HEK293T (cell line): ENCODE data around the gene UGCG.
"Not testable (repeated sequence)": the region's sequence is repeated elsewhere in the genome, so short reads cannot be mapped to it uniquely, and the experiment has no call there.

Source experiments
- CTCF ChIA-PET: fragments of 350-600 bp; formaldehyde crosslinking; extraction: SDS; loops from one replicate; lab custom pipeline; 2021; ENCODE audit warnings: antibody characterized with exemption, inconsistent platforms; lab: Yijun Ruan, JAX
- POLR2A ChIA-PET: fragments of 350-600 bp; formaldehyde crosslinking; extraction: SDS; loops from one replicate; lab custom pipeline; 2020; ENCODE audit warnings: antibody characterized with exemption, inconsistent platforms; lab: Yijun Ruan, JAX
- DNase-seq: peaks from one replicate; pipeline ENCODE4 v3.0.0; 2012; ENCODE audit warnings: mixed read lengths; ENCODE audit errors: extremely low spot score
- ARNT ChIP-seq: fragments of 450-650 bp; IDR thresholded peaks from 2 replicates; pipeline ENCODE4 v1.6.1; 2017; ENCODE audit warnings: mild to moderate bottlenecking
- BHLHE40 ChIP-seq: fragments of 450-650 bp; IDR thresholded peaks from 2 replicates; pipeline ENCODE4 v1.6.1; 2016; ENCODE audit warnings: mild to moderate bottlenecking, moderate library complexity, borderline replicate concordance
- CTBP1 ChIP-seq: fragments of 450-650 bp; IDR thresholded peaks from 2 replicates; pipeline ENCODE4 v1.6.1; 2016; ENCODE audit warnings: borderline replicate concordance
- ELF4 ChIP-seq: fragments of 450-650 bp; IDR thresholded peaks from 2 replicates; pipeline ENCODE4 v1.6.1; 2017; ENCODE audit warnings: antibody characterized with exemption
- FOXA1 ChIP-seq: fragments of 450-650 bp; IDR thresholded peaks from 2 replicates; pipeline ENCODE4 v1.6.1; 2016; ENCODE audit warnings: mild to moderate bottlenecking
- FOXK2 ChIP-seq: fragments of 450-650 bp; IDR thresholded peaks from 2 replicates; pipeline ENCODE4 v1.6.1; 2016; ENCODE audit warnings: mild to moderate bottlenecking
- FOXM1 ChIP-seq: fragments of 450-650 bp; IDR thresholded peaks from 2 replicates; pipeline ENCODE4 v1.6.1; 2017; ENCODE audit warnings: mild to moderate bottlenecking, borderline replicate concordance
- HDGF ChIP-seq: fragments of 450-650 bp; IDR thresholded peaks from 2 replicates; pipeline ENCODE4 v1.6.1; 2017; ENCODE audit warnings: antibody characterized with exemption, borderline replicate concordance
- L3MBTL2 ChIP-seq: fragments of 450-650 bp; conservative IDR thresholded peaks from 2 replicates; pipeline ENCODE4 v1.6.1; 2016; ENCODE audit warnings: mild to moderate bottlenecking
- LEF1 ChIP-seq: fragments of 450-650 bp; IDR thresholded peaks from 2 replicates; pipeline ENCODE4 v1.6.1; 2017; ENCODE audit warnings: mild to moderate bottlenecking, borderline replicate concordance
- NFRKB ChIP-seq: fragments of 450-650 bp; IDR thresholded peaks from 2 replicates; pipeline ENCODE4 v1.6.1; 2016; ENCODE audit warnings: mild to moderate bottlenecking, moderate library complexity
- SP1 ChIP-seq: fragments of 450-650 bp; IDR thresholded peaks from 2 replicates; pipeline ENCODE4 v1.6.1; 2017
- SUZ12 ChIP-seq: fragments of 450-650 bp; IDR thresholded peaks from 2 replicates; pipeline ENCODE4 v1.6.1; 2016; ENCODE audit warnings: mild to moderate bottlenecking
- TARDBP ChIP-seq: fragments of 450-650 bp; IDR thresholded peaks from 2 replicates; pipeline ENCODE4 v1.6.1; 2016
- ZNF384 ChIP-seq: fragments of 450-650 bp; IDR thresholded peaks from 2 replicates; pipeline ENCODE4 v1.6.1; 2016
- TF ChIP-seq, protein P1 (sequence below): fragments of 450-650 bp; IDR thresholded peaks from 2 replicates; pipeline ENCODE4 v1.6.1; 2016

UGCG gene

GRCh38 chr9:111943746-111944145, 47.1 kb downstream of the UGCG start:
- ChIA-PET POLR2A (no interaction called here), CTCF (interaction anchor here (0.6 to 1.3 kb wide), 2 partner anchors 64 to 337 kb away, joined by 3 to 4 read pairs; no protein-coding TSS in a partner anchor)
- no peak for DNase-seq
- TF ChIP-seq NFRKB (no peak), ZNF384 (no peak), SP1 (no peak), FOXA1 (no peak), CTBP1 (no peak), ELF4 (no peak), HDGF (no peak), SUZ12 (no peak), FOXK2 (no peak), FOXM1 (no peak), BHLHE40 (no peak)

DNA sequence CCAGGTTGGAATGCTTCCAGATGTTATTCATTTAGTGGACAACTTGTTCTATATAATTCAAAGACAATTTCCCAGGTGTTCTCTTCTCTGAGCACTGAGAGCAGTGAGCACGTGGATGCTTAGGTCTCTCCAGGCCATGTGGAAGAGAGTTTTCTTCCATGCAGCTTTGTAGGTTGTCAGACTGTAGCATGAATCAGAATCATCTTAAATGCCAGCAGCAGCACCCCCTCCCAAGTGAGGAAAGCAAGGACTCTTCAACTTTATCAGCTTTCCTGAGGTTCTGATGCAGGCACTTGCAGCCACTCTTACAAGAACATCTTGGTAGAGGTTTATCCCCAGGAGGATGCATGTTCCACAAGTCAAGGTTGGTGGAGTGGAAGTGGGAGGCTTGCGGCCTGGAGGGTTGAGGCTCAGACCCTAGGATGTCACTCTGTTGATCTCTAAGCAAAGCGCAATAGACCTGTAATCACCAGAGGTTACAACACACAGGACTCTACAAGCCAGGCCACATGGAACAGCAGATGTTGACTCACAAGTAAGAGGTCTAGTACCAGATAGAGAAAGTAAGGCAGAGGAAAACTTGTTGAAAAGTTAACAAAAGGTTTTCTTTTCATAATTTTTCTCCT, 47.7 kb downstream of the UGCG start:
- POLR2A ChIA-PET, result no interaction called here
- no peak for DNase-seq
- CTCF ChIA-PET, result interaction anchor here (0.6 to 1.3 kb wide), 2 partner anchors 65 to 338 kb away, joined by 3 to 4 read pairs; no protein-coding TSS in a partner anchor
- TF ChIP-seq ZNF384, result no peak
- TF ChIP-seq HDGF, result no peak
- no peak for TF ChIP-seq SUZ12
- TF ChIP-seq LEF1, result no peak
- no peak for TF ChIP-seq TARDBP
- TF ChIP-seq SP1, result no peak
- TF ChIP-seq BHLHE40, result no peak
- no peak for TF ChIP-seq L3MBTL2
- TF ChIP-seq FOXK2, result no peak
- TF ChIP-seq, protein P1, sequence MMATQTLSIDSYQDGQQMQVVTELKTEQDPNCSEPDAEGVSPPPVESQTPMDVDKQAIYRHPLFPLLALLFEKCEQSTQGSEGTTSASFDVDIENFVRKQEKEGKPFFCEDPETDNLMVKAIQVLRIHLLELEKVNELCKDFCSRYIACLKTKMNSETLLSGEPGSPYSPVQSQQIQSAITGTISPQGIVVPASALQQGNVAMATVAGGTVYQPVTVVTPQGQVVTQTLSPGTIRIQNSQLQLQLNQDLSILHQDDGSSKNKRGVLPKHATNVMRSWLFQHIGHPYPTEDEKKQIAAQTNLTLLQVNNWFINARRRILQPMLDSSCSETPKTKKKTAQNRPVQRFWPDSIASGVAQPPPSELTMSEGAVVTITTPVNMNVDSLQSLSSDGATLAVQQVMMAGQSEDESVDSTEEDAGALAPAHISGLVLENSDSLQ, result no peak
- TF ChIP-seq CTBP1, result no peak
- TF ChIP-seq ELF4, result no peak
- no peak for TF ChIP-seq FOXA1
- no peak for TF ChIP-seq FOXM1
- TF ChIP-seq ARNT, result no peak
- TF ChIP-seq NFRKB, result no peak

GRCh38 chr9:111945216-111945615, 48.6 kb downstream of the UGCG start:
- CTCF ChIA-PET, result no interaction called here
- TF ChIP-seq FOXM1 (no peak), NFRKB (no peak), ARNT (no peak), FOXK2 (no peak), SUZ12 (no peak)
- no peak for DNase-seq
- POLR2A ChIA-PET, result no interaction called here

DNA sequence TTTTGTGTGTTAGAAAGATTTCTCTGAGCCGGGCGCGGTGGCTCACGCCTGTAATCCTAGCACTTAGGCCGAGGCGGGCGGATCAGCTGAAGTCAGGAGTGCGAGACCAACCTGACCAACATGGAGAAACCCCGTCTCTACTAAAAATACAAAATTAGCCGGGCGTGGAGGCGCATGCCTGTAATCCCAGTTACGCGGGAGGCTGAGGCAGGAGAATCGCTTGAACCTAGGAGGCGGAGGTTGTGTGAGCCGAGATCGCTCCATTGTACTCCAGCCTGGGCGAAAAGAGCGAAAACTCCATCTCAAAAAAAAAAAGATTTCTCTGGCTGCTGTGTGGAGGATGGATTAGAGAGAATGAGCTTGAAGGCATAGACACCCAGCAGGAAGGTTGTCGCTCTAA, 51.5 kb downstream of the UGCG start:
- CTCF ChIA-PET, DNase-seq, POLR2A ChIA-PET: not testable (repeated sequence)

DNA sequence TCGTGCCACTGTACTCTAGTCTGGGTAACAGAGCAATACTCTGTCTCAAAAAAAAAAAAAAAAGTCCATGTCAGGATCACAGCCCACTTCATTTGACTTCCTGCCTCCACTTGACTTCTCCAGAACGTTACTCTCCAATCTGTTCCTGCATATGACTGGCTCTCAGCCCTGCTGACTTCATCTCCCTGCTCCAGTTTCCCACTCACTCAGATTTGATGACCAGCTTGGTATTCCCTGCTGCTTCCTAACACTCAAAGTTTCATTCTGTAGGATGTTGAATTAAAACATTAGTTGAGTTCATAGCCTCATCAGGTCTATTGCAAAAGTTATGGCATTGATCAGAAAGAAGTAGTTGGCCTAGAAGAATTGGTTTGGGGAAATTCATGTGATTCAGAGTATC, 52.3 kb downstream of the UGCG start:
- no peak for TF ChIP-seq FOXK2
- no peak for TF ChIP-seq ARNT
- POLR2A ChIA-PET, result no interaction called here

DNA sequence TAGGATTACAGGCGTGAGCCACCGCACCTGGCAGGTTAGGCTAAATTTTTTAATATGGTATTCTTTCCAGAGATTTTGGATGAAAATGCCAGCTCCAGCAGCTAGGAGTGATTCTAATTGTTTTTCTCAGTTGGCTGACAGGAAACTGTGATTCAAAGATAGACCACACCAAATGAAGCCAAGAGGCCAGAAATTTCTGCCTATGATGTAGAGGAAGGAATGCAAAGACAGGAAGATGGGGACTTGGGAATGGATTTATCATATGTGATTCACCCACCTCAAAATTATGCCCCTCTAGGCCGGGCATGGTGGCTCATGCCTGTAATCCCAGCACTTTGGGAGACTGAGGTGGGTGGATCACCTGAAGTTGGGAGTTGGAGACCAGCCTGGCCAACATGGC, 53.3 kb downstream of the UGCG start:
- DNase-seq, result no peak
- POLR2A ChIA-PET, result no interaction called here
- TF ChIP-seq ELF4 (no peak), FOXK2 (no peak), CTBP1 (no peak), L3MBTL2 (no peak), SP1 (no peak), FOXM1 (no peak), FOXA1 (no peak), BHLHE40 (no peak), SUZ12 (no peak), HDGF (no peak), ZNF384 (no peak), NFRKB (no peak), ARNT (no peak), TARDBP (no peak), LEF1 (no peak)
- TF ChIP-seq, protein P1, result no peak
- CTCF ChIA-PET, result no interaction called here

More for the DNA sequence above, 52.3 kb downstream of the UGCG start:
- DNase-seq, result no peak
- CTCF ChIA-PET, result no interaction called here

GRCh38 chr9:111952559-111952958, 55.9 kb downstream of the UGCG start:
- ChIA-PET POLR2A (no interaction called here), CTCF (no interaction called here)
- TF ChIP-seq FOXM1, result no peak
- TF ChIP-seq HDGF, result no peak
- TF ChIP-seq ELF4, result no peak
- TF ChIP-seq TARDBP, result no peak
- no peak for TF ChIP-seq NFRKB
- TF ChIP-seq ARNT, result no peak
- no peak for TF ChIP-seq SP1
- TF ChIP-seq, protein P1, result no peak
- no peak for TF ChIP-seq SUZ12
- no peak for TF ChIP-seq L3MBTL2
- TF ChIP-seq ZNF384, result no peak
- no peak for TF ChIP-seq FOXK2
- no peak for TF ChIP-seq LEF1
- no peak for TF ChIP-seq CTBP1
- TF ChIP-seq FOXA1, result no peak
- no peak for DNase-seq
